Spleen (tissue), 11 donors: Measurements from ENCODE around the gene TRAF7. TPM values are rescaled to one million over a fixed set of nuclear protein-coding genes. Genes with fewer than 3 reads are reported as not detected.

Source experiments
- DNase-seq: peaks from one replicate; pipeline ENCODE4 v3.0.0-alpha.2; 2020
- H3K27ac ChIP-seq, 8 donors: fragments of 200-600 bp; sonication (generic) in 7 of 8; 1 replicate in 4 of 8; 2 replicates in 4 of 8; pipeline versions ENCODE4 v1.5.0 to v1.8.0; 2016 to 2021; ENCODE audit warnings: inconsistent platforms in 4 of 8, mild to moderate bottlenecking in 4 of 8, moderate library complexity in 1 of 8
- H3K27me3 ChIP-seq, 7 donors: fragments of 200-600 bp; sonication (generic) in 6 of 7; replicated peaks in 1 of 7; 1 replicate in 4 of 7; 2 replicates in 3 of 7; pipeline versions ENCODE4 v1.5.0 to v1.8.0; 2016 to 2021; ENCODE audit warnings: inconsistent platforms in 3 of 7, mild to moderate bottlenecking in 1 of 7
- H3K36me3 ChIP-seq, 6 donors: fragments of 200-600 bp; sonication (generic) in 5 of 6; 1 replicate in 4 of 6; 2 replicates in 2 of 6; pipeline versions ENCODE4 v1.5.0 to v1.8.0; 2016 to 2021; ENCODE audit warnings: inconsistent platforms in 2 of 6
- H3K4me1 ChIP-seq, 6 donors: fragments of 200-600 bp; sonication (generic) in 5 of 6; 1 replicate in 3 of 6; 2 replicates in 3 of 6; pipeline versions ENCODE4 v1.5.0 to v1.8.0; 2016 to 2021; ENCODE audit warnings: inconsistent platforms in 3 of 6
- H3K4me3 ChIP-seq, 8 donors: fragments of 200-600 bp; sonication (generic) in 7 of 8; 1 replicate in 4 of 8; 2 replicates in 4 of 8; pipeline versions ENCODE4 v1.5.0 to v1.8.0; 2016 to 2021; ENCODE audit warnings: inconsistent platforms in 4 of 8, mild to moderate bottlenecking in 4 of 8, moderate library complexity in 2 of 8
- H3K9me3 ChIP-seq, 8 donors: fragments of 200-600 bp; sonication (generic) in 7 of 8; 1 replicate in 4 of 8; 2 replicates in 4 of 8; pipeline versions ENCODE4 v1.5.0 to v1.8.0; 2016 to 2021; ENCODE audit warnings: inconsistent platforms in 4 of 8
- POLR2A ChIP-seq, 3 donors: fragments of 450-650 bp; IDR thresholded peaks; one replicate each; pipeline ENCODE4 v1.5.1; 2017; ENCODE audit warnings: antibody characterized with exemption in 3 of 3, mild to moderate bottlenecking in 1 of 3
- POLR2AphosphoS5 ChIP-seq, 3 donors: sonication (generic); formaldehyde crosslinking; IDR thresholded peaks; one replicate each; pipeline ENCODE4 v1.5.1; 2017; ENCODE audit warnings: antibody characterized with exemption in 3 of 3
- WGBS, 5 donors: extraction: QIAGEN DNeasy Blood & Tissue Kit in 3 of 5; methylation state at CpG; one replicate each; pipeline versions ENCODE4 v1.1.5 to v1.1.7; 2013 to 2018; 5-methylcytosine and 5-hydroxymethylcytosine counted together
- intact Hi-C: fragments of 100-400 bp; cut with DNase I; formaldehyde crosslinking; loops from one replicate; pipeline ENCODE4 v1.15.0; 2023; ENCODE audit warnings: low total_unique reads
- polyA plus RNA-seq, 3 donors: library from polyadenylated mRNA; stranded (reverse); fragments of 200-250 nt; gene quantifications; one replicate each; pipeline ENCODE4 v1.2.1, GENCODE V29; 2013
- total RNA-seq, 7 donors: library from RNA; depleted of rRNA in 3 of 7; stranded (reverse); fragments of >200 nt in 3 of 7; fragmentation: NEBNext Ultra II Directional in 4 of 7; extraction: Animal tissue kit (Norgen Biotek cat#: 25700) in 4 of 7; gene quantifications; one replicate each; pipeline versions ENCODE4 v1.1.0 to v1.2.1, GENCODE V29; 2016 to 2021
- TF ChIP-seq, protein P1 (sequence below), 11 experiments: fragments of 200-600 bp in 7 of 11; fragments of 450-650 bp in 4 of 11; sonication (generic) in 4 of 11; IDR thresholded peaks in 8 of 11; conservative IDR thresholded peaks in 3 of 11; 1 replicate in 7 of 11; 2 replicates in 4 of 11; pipeline versions ENCODE4 v1.4.0 to v1.8.0; 2016 to 2021; ENCODE audit warnings: antibody characterized with exemption in 11 of 11, inconsistent platforms in 4 of 11, mild to moderate bottlenecking in 1 of 11
- donor health status: healthy with polysubstance abuse.
- donor health status: DM: no; HTN: no; CAD: no; lungs with moderate emphysema.
- donor health status: DM: no; HTN: no; CAD: no.
- donor health status: Bipolar disorder and iron deficiency.
- donor health status: healthy.
- donor health status: DM: no; HTN: no; CAD: no.
- donor health status: DM: yes; HTN: yes; CAD: no.

The TRAF7 gene
- total and polyA plus RNA-seq, 10 donors: 22.0 to 63.9 (median 44.1) TPM

DNA sequence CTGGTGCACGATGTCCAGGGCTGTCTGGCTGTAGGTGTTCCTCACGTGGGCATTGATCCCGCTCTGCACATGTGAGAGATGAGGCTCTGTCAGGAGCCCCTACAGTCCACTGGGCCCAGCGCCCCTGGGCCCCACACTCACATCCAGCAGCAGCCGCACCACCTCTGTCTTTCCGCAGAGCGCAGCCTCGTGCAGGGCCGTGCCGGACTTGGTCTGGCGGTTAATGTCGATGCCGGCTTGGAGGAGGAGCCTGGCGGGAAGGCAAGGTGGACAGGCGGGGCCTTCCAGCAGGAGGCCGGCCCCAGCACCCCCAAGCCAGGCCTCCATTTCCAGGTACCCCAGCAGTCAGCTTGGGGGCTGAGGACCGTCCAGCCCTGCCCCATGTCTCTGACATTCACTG, 31.6 kb downstream of the TRAF7 start:
- no peak overlapping the region for H3K27ac ChIP-seq
- no peak overlapping the region for H3K4me3 ChIP-seq
- no peaks in the 10 kb centered on the region for H3K27me3 ChIP-seq
- 74 to 88% (median 82%) methylated on average over 16 to 17 of the region's 17 CpGs for WGBS, 5 donors
- no peaks in the 10 kb centered on the region for H3K4me1 ChIP-seq
- no peaks in the 10 kb centered on the region for H3K36me3 ChIP-seq
- no peak for TF ChIP-seq POLR2A (IDR thresholded peaks at IDR 0.05)
- no peak for TF ChIP-seq POLR2AphosphoS5 (IDR thresholded peaks at IDR 0.05)
- TF ChIP-seq, protein P1, sequence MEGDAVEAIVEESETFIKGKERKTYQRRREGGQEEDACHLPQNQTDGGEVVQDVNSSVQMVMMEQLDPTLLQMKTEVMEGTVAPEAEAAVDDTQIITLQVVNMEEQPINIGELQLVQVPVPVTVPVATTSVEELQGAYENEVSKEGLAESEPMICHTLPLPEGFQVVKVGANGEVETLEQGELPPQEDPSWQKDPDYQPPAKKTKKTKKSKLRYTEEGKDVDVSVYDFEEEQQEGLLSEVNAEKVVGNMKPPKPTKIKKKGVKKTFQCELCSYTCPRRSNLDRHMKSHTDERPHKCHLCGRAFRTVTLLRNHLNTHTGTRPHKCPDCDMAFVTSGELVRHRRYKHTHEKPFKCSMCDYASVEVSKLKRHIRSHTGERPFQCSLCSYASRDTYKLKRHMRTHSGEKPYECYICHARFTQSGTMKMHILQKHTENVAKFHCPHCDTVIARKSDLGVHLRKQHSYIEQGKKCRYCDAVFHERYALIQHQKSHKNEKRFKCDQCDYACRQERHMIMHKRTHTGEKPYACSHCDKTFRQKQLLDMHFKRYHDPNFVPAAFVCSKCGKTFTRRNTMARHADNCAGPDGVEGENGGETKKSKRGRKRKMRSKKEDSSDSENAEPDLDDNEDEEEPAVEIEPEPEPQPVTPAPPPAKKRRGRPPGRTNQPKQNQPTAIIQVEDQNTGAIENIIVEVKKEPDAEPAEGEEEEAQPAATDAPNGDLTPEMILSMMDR (IDR thresholded peaks at IDR 0.05 in 8 of 11, conservative IDR thresholded peaks at IDR 0.05 in 3 of 11): no peak
- DNase-seq: no peak
- intact Hi-C loops: no loop called here
- no peaks in the 10 kb centered on the region for H3K9me3 ChIP-seq

DNA sequence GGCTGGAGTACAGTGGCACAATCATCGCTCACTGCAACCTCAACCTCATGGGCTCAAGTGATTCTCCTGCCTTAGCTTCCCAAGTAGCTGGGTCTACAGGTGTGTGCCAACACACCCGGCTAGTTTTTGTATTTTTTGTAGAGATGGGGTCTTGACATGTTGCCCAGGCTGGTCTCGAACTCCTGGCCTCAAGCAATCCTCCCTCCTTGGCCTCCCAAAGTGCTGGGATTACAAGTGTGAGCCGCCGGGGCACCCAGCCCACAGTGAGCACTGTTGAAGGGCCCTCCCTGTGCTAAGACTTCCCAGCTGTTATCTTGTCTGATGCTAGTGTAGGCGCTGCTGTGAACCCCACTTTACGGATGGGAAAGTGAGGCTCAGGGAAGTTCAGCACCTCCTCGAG, 32.8 kb downstream of the TRAF7 start:
- no peaks in the 10 kb centered on the region for H3K9me3 ChIP-seq
- H3K36me3 ChIP-seq: no peaks in the 10 kb centered on the region
- WGBS, 5 donors: 90 to 96% (median 94%) methylated on average over 8 of the region's 8 CpGs
- intact Hi-C loops: no loop called here
- H3K4me1 ChIP-seq: no peaks in the 10 kb centered on the region
- H3K27me3 ChIP-seq: peaks cover 0 to 2% (median 0%) of the 10 kb centered on the region in 7 donors
- H3K27ac ChIP-seq: no peak overlapping the region
- no peak for DNase-seq
- no peak overlapping the region for H3K4me3 ChIP-seq
- TF ChIP-seq, protein P1 (IDR thresholded peaks at IDR 0.05 in 8 of 11, conservative IDR thresholded peaks at IDR 0.05 in 3 of 11): no peak
- TF ChIP-seq POLR2A (IDR thresholded peaks at IDR 0.05): no peak
- no peak for TF ChIP-seq POLR2AphosphoS5 (IDR thresholded peaks at IDR 0.05)

DNA sequence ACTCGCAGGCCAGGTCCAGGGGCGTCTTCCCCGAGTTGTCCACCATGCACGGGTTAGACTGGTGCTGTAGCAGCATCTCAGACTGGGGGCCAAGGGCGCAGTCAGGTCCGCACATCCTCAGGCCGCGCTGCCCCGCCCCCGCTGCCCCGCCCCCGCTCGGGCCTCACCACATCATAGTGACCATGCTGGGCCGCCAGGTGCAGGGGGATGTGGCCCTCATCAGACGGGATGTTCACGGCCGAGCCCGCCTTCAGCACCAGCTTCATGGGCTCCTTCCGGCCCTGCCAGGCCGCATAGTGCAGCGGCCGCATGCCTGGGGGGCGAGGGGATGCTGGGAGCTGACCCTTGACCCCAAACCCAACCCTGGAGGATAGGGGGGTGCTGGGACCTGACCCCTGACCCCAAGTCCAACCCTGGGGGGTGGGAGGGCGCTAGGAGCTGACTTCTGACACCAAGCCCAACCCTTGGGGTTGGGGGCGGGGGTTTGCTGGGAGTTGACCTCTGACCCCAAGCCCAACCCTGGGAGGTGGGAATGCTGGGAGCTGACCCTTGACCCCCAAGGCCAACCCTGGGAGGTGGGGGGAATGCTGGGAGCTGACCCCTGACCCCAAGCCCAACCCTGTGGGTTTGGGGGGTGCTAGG, 33.8 kb downstream of the TRAF7 start:
- Histone ChIP-seq H3K4me3 (no peak overlapping the region), H3K27me3 (peaks cover 0 to 12% (median 6%) of the 10 kb centered on the region in 7 donors), H3K36me3 (no peaks in the 10 kb centered on the region), H3K9me3 (no peaks in the 10 kb centered on the region), H3K27ac (no peak overlapping the region), H3K4me1 (no peaks in the 10 kb centered on the region)
- 91 to 93% (median 91%) methylated on average over 7 to 25 of the region's 25 CpGs for WGBS, 5 donors
- intact Hi-C loops: no loop called here
- TF ChIP-seq, protein P1 (IDR thresholded peaks at IDR 0.05 in 8 of 11, conservative IDR thresholded peaks at IDR 0.05 in 3 of 11): no peak
- no peak for TF ChIP-seq POLR2A (IDR thresholded peaks at IDR 0.05)
- TF ChIP-seq POLR2AphosphoS5 (IDR thresholded peaks at IDR 0.05): no peak
- DNase-seq: no peak

DNA sequence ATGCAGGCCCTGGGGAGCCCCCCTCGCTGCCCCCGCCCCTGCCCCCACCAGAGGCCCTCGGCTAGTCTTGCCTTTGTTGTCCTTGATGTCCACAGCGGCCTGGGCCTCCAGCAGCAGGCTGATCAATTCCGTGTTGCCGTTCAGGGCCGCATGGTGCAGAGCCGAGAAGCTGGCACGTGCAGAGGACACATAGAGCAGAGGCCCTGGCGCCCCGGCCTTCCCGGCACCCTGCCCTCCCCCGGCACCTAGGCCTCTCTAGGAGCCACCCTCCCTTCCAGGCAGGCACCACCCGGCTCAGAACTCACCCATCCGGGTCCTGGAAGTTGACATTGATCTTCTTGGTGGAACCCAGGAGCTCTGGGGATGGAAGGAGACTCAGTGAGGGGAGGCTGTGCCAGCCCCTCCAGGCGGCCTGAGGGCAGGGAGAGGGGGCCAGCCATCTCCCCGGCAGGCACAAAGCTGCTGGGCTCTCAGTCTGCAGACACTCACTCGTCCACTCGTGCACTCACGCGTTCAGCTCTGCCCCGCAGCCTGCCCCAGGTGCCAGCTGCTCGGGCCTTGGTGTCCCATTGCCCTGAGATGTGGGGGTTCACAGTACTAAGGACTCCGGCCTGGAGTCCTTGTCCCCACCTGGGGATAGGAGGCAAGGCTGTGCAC, 34.5 kb downstream of the TRAF7 start:
- WGBS, 5 donors: 75 to 91% (median 87%) methylated on average over 10 to 24 of the region's 24 CpGs
- Histone ChIP-seq H3K4me3 (no peak overlapping the region), H3K9me3 (no peaks in the 10 kb centered on the region), H3K4me1 (peaks cover 0 to 5% (median 4%) of the 10 kb centered on the region in 6 donors), H3K27me3 (peaks cover 2 to 19% (median 14%) of the 10 kb centered on the region in 7 donors), H3K36me3 (no peaks in the 10 kb centered on the region), H3K27ac (no peak overlapping the region)
- DNase-seq: no peak
- TF ChIP-seq POLR2AphosphoS5 (IDR thresholded peaks at IDR 0.05): no peak
- TF ChIP-seq, protein P1 (IDR thresholded peaks at IDR 0.05 in 8 of 11, conservative IDR thresholded peaks at IDR 0.05 in 3 of 11): no peak
- intact Hi-C loops: no loop called here
